IPS-20b (cell line): ENCODE data around the gene SLC6A12.
A peak's percentile ranks its signal among the peaks of the same experiment; 100 is the strongest.

Experiments used
- H3K27ac ChIP-seq: one replicate; pipeline ENCODE4 v1.5.1; 2013; ENCODE audit warnings: low read length
- H3K27me3 ChIP-seq: 2 replicates; pipeline ENCODE4 v1.6.1; 2013; ENCODE audit warnings: mild to moderate bottlenecking, low read length, inconsistent platforms; ENCODE audit not compliant: insufficient read depth
- H3K36me3 ChIP-seq: 2 replicates; pipeline ENCODE4 v1.6.1; 2013; ENCODE audit warnings: low read depth, mild to moderate bottlenecking, inconsistent platforms, low read length, moderate library complexity; ENCODE audit not compliant: insufficient read depth
- H3K4me1 ChIP-seq: 2 replicates; pipeline ENCODE4 v1.6.1; 2013; ENCODE audit warnings: mild to moderate bottlenecking, control low read depth, inconsistent platforms, low read length, moderate library complexity; ENCODE audit not compliant: insufficient read depth
- H3K4me3 ChIP-seq: 2 replicates; pipeline ENCODE4 v1.5.1; 2013; ENCODE audit warnings: mild to moderate bottlenecking, low read length, inconsistent platforms
- H3K9ac ChIP-seq: 2 replicates; pipeline ENCODE4 v1.6.1; 2013; ENCODE audit warnings: low read depth, mild to moderate bottlenecking, inconsistent platforms, low read length, moderate library complexity
- H3K9me3 ChIP-seq: 2 replicates; pipeline ENCODE4 v1.6.1; 2013; ENCODE audit warnings: mild to moderate bottlenecking, low read depth, low read length, inconsistent platforms; ENCODE audit not compliant: insufficient read depth

Gene SLC6A12

GRCh38 chr12:204261-204678, 9.7 kb downstream of the SLC6A12 start:
- Histone ChIP-seq H3K27me3 (peaks cover 90% of the 10 kb centered on the region), H3K4me1 (peaks cover 7% of the 10 kb centered on the region; the same call in 1 of the 2 replicates), H3K9me3 (no peaks in the 10 kb centered on the region), H3K27ac (no peak overlapping the region), H3K36me3 (no peaks in the 10 kb centered on the region), H3K9ac (no peak overlapping the region; the same call in 1 of the 2 replicates), H3K4me3 (peak overlapping the region; percentile 71)

DNA sequence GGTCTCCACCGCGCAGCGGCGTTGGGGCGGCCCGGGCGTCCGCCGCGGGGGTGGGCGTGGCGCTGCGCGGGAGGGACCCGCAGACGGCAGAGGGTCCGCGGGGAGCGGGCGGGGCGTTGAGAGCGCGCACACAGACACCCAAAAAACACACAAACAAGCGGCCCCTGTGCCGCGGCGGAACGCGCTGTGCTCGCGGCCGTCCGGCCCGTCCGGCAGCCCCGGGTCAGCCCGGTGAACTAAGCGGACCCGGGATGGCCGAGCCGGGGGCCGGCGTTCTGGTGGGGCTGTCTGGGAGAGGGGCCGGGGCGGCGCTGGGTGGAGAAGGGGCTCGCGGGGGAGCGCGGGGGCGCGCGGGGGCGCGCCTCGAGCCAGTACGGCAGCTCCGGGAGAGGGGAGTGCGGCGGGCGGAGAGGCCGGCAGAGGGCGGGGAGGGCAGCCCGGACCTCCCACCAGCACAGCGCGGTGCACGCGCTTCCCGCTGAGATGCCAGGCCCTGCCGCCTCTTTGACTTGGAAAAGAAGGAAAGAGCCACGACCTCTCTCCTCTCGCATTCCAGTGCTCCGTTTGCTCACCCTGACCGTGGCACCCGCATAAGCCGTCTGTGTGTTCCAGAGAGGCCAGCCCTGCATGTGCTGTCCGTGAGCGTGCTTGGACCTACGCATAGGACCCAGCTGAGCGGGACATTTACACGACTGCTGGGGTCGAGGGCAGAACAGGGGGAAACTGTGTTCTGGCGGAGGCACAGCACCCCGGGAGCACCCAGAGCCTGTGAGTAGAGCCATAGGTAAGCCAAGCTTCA, 10.3 kb downstream of the SLC6A12 start:
- H3K4me3 ChIP-seq = peak overlapping the region; percentile 71
- no peak overlapping the region for H3K27ac ChIP-seq
- peaks cover 7% of the 10 kb centered on the region; the same call in 1 of the 2 replicates for H3K4me1 ChIP-seq
- peaks cover 84% of the 10 kb centered on the region for H3K27me3 ChIP-seq
- no peaks in the 10 kb centered on the region for H3K9me3 ChIP-seq
- H3K36me3 ChIP-seq = no peaks in the 10 kb centered on the region
- no peak overlapping the region; the same call in 1 of the 2 replicates for H3K9ac ChIP-seq

DNA sequence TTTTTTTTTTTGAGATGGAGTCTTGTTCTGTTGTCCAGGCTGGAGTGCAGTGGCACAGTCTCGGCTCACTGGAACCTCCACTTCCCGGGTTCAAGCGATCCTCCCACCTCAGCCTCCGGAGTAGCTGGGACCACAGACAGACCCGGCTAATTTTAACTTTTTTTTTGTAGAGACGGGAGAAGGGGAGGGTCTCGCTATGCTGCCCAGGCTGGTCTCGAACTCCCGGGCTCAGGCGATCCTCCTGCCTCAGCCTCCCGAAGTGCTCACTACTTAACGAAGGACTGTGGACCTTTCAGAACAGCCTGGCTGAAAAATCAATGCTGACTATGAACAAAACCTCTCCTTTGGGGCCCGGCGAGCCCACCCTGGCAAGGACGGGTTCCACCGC, 10.9 kb downstream of the SLC6A12 start:
- Histone ChIP-seq H3K36me3 (no peaks in the 10 kb centered on the region), H3K9ac (no peak overlapping the region), H3K27ac (no peak overlapping the region), H3K9me3 (no peaks in the 10 kb centered on the region), H3K4me3 (peak overlapping the region; percentile 71; the same call in 1 of the 2 replicates), H3K4me1 (peaks cover 7% of the 10 kb centered on the region; the same call in 1 of the 2 replicates), H3K27me3 (peaks cover 81% of the 10 kb centered on the region)

GRCh38 chr12:202081-202731, 11.8 kb downstream of the SLC6A12 start:
- Histone ChIP-seq H3K27ac (no peak overlapping the region), H3K9me3 (no peaks in the 10 kb centered on the region), H3K4me1 (peaks cover 7% of the 10 kb centered on the region; the same call in 1 of the 2 replicates), H3K27me3 (peaks cover 77% of the 10 kb centered on the region), H3K4me3 (peak overlapping the region; percentile 42; the same call in 1 of the 2 replicates), H3K36me3 (no peaks in the 10 kb centered on the region), H3K9ac (no peak overlapping the region)

GRCh38 chr12:201361-201760, 12.6 kb downstream of the SLC6A12 start:
- Histone ChIP-seq H3K27ac (no peak overlapping the region), H3K36me3 (no peaks in the 10 kb centered on the region), H3K4me3 (no peak overlapping the region), H3K4me1 (peaks cover 7% of the 10 kb centered on the region; the same call in 1 of the 2 replicates), H3K27me3 (peaks cover 69% of the 10 kb centered on the region), H3K9ac (no peak overlapping the region), H3K9me3 (no peaks in the 10 kb centered on the region)

GRCh38 chr12:198705-199104, 15.3 kb downstream of the SLC6A12 start:
- H3K4me1 ChIP-seq = peaks cover 7% of the 10 kb centered on the region; the same call in 1 of the 2 replicates
- peaks cover 63% of the 10 kb centered on the region for H3K27me3 ChIP-seq
- no peak overlapping the region for H3K4me3 ChIP-seq
- no peaks in the 10 kb centered on the region for H3K9me3 ChIP-seq
- no peak overlapping the region for H3K27ac ChIP-seq
- H3K36me3 ChIP-seq = no peaks in the 10 kb centered on the region
- no peak overlapping the region for H3K9ac ChIP-seq

- Histone ChIP-seq H3K36me3 (no peaks in the 10 kb centered on the region), H3K4me3 (no peak overlapping the region), H3K4me1 (peaks cover 7% of the 10 kb centered on the region; the same call in 1 of the 2 replicates), H3K9me3 (no peaks in the 10 kb centered on the region), H3K9ac (no peak overlapping the region), H3K27ac (no peak overlapping the region), H3K27me3 (peaks cover 57% of the 10 kb centered on the region)
Measured at GRCh38 chr12:197911-198695, 15.9 kb downstream of the SLC6A12 start.

- Histone ChIP-seq H3K27ac (no peak overlapping the region), H3K27me3 (peaks cover 56% of the 10 kb centered on the region), H3K9ac (no peak overlapping the region), H3K9me3 (no peaks in the 10 kb centered on the region), H3K4me1 (peaks cover 3% of the 10 kb centered on the region; the same call in 1 of the 2 replicates), H3K4me3 (no peak overlapping the region), H3K36me3 (no peaks in the 10 kb centered on the region)
Measured at GRCh38 chr12:197347-197746, 16.6 kb downstream of the SLC6A12 start.

GRCh38 chr12:196436-196835, 17.5 kb downstream of the SLC6A12 start:
- no peak overlapping the region for H3K9ac ChIP-seq
- no peaks in the 10 kb centered on the region for H3K4me1 ChIP-seq
- no peak overlapping the region for H3K27ac ChIP-seq
- H3K36me3 ChIP-seq = no peaks in the 10 kb centered on the region
- no peak overlapping the region for H3K4me3 ChIP-seq
- peaks cover 55% of the 10 kb centered on the region for H3K27me3 ChIP-seq
- no peaks in the 10 kb centered on the region for H3K9me3 ChIP-seq

DNA sequence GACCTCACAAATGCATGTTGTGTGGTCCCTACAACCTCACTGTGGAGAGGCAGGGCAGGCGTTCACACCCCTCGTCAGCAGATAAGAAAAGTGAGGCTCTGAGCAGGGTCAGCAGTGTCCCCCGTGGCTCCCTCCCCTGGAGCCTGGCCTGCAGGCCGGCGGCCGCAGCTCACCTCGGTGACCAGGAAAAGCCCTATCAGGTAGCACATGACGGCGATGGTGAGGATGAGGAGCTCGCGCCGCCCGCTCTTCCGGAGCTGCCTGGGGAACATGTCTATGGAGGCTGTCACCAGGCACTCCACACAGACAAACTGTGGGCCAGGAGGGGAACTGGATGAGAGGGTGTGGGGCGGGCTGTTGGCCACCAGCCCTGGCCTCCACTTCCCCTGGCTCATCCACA, 18.0 kb downstream of the SLC6A12 start:
- Histone ChIP-seq H3K36me3 (no peaks in the 10 kb centered on the region), H3K9ac (no peak overlapping the region), H3K9me3 (no peaks in the 10 kb centered on the region), H3K4me3 (no peak overlapping the region), H3K27ac (no peak overlapping the region), H3K27me3 (peaks cover 54% of the 10 kb centered on the region), H3K4me1 (no peaks in the 10 kb centered on the region)

GRCh38 chr12:195156-195555, 18.8 kb downstream of the SLC6A12 start:
- Histone ChIP-seq H3K4me1 (no peaks in the 10 kb centered on the region), H3K9me3 (no peaks in the 10 kb centered on the region), H3K4me3 (no peak overlapping the region), H3K36me3 (no peaks in the 10 kb centered on the region), H3K27ac (no peak overlapping the region), H3K9ac (no peak overlapping the region), H3K27me3 (peaks cover 55% of the 10 kb centered on the region)
